Fibroblast of mammary gland (primary cell): Measurements from ENCODE around the gene KLHL26.
A peak's percentile ranks its signal among the peaks of the same experiment; 100 is the strongest.

Experiments used
- DNase-seq: peaks from one replicate; pipeline ENCODE4 v3.0.0-alpha.2; 2010; ENCODE audit warnings: low read depth
- H3K4me3 ChIP-seq: 2 replicates; pipeline ENCODE4 v1.5.1; 2011; ENCODE audit warnings: low read depth, mild to moderate bottlenecking, low read length, moderate library complexity; ENCODE audit not compliant: control insufficient read depth
- TF ChIP-seq, protein P1 (sequence below): conservative IDR thresholded peaks from 2 replicates; pipeline ENCODE4 v1.5.1; 2011; ENCODE audit warnings: low read depth, low read length, inconsistent platforms; ENCODE audit not compliant: control insufficient read depth, insufficient read depth

Gene KLHL26

DNA sequence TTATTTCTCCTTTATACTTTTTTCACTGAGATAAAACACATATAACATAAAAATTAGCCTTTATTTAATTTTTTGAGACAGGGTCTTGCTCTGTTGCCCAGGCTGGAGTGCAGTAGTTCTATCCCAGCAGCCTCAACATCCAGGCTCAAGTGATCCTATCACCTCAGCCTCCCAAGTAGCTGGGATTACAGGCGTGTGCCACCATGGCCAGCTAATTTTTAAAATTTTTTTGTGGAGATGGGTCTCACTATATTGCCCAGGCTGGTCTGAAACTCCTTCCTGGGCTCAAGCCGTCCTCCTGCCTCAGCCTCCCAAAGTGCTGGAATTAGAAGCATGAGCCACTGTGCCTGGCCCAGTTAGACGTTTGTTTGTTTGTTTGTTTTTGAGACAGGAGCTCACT, 75.1 kb downstream of the KLHL26 start:
- TF ChIP-seq, protein P1, sequence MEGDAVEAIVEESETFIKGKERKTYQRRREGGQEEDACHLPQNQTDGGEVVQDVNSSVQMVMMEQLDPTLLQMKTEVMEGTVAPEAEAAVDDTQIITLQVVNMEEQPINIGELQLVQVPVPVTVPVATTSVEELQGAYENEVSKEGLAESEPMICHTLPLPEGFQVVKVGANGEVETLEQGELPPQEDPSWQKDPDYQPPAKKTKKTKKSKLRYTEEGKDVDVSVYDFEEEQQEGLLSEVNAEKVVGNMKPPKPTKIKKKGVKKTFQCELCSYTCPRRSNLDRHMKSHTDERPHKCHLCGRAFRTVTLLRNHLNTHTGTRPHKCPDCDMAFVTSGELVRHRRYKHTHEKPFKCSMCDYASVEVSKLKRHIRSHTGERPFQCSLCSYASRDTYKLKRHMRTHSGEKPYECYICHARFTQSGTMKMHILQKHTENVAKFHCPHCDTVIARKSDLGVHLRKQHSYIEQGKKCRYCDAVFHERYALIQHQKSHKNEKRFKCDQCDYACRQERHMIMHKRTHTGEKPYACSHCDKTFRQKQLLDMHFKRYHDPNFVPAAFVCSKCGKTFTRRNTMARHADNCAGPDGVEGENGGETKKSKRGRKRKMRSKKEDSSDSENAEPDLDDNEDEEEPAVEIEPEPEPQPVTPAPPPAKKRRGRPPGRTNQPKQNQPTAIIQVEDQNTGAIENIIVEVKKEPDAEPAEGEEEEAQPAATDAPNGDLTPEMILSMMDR: no peak
- no peak for DNase-seq
- no peak overlapping the region for H3K4me3 ChIP-seq

DNA sequence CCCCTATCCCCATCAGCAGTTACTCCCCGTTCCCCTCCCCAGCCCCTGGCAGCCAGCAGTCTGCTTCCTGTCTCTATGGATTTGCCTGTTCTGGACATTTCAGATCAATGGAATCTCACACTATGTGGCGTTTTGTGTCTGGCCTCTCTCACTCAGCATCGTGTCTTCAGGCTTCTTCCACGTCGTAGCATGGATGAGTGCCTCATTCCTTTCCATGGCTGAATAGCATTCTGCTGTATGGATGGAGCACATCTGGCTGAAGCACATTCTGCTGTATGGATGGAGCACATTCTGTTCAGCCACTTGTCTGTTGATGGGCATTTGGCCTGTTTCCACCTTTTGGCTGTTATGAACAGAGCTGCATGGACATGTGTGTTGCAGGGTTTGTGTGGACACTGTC, 76.2 kb downstream of the KLHL26 start:
- TF ChIP-seq, protein P1: no peak
- peak; percentile 25 for DNase-seq

DNA sequence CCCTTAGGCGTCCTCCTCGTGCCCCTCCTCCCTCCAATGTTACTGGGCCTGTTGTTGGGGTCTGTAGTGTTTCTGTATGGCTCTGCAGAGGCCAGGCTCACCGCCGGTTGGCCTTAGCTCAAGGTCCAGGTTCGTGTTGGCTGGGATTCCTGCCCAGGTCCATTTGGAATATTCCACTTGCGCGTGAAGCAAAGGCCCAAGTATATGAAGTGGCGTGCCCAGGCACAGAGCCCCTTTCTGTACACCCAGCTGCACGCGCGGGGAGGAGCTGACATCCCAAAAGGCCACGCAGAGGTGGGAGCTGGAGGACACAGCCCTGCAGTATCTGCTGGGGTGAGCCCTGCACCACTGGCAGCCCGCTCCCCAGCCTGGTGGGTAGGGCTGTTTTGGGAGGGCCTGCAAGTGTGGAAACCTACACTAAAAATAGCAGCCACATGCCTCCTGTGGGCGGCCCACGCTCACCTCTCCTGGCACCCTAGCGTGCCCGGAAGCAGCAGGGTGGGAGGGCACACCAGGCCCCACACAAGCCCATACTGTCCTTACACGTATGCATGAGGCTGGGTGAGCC, 76.8 kb downstream of the KLHL26 start:
- H3K4me3 ChIP-seq: no peak overlapping the region
- TF ChIP-seq, protein P1: no peak
- no peak for DNase-seq

More for the DNA sequence above, 76.2 kb downstream of the KLHL26 start:
- no peak overlapping the region for H3K4me3 ChIP-seq

DNA sequence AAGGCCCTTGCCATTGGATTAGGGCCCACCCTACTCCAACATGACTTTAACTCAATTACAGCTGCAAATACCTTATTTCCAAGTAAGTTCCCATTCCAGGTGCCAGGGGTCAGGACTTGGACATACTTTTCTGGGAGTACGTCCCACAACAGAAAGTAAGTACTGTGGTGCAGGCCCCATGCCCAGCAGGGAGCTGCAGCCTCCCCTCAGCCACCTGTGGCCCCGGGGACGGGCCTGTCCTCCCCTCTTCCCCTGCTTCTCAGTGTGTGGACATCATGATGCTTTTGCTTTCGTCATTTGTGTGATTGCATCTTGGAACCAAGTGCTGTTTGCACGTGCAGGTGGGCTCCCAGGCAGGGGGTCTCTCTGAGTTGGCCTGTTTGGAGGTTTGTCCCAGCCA, 78.6 kb downstream of the KLHL26 start:
- no peak for DNase-seq
- TF ChIP-seq, protein P1: no peak
- no peak overlapping the region for H3K4me3 ChIP-seq

DNA sequence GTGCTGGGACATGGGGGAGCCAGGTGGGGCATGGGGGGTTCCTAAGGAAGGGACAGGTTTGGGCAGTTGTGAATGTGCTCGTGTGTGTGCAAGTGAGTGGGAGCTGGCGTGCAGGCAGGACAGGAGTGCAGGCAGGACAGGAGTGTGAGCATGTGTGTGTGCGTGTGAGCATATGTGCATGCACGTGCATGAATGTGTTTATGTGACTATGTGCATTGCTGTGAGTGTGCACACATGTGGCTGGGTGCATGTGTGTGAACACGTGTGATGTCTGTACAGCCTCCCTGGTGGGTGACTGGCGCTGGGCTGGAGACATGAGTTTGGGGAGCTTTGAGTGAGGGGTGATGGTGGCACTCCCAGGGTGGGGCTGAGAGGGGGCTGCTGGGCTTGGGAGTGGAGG, 80.0 kb downstream of the KLHL26 start:
- no peak for DNase-seq
- TF ChIP-seq, protein P1: no peak
- no peak overlapping the region for H3K4me3 ChIP-seq

DNA sequence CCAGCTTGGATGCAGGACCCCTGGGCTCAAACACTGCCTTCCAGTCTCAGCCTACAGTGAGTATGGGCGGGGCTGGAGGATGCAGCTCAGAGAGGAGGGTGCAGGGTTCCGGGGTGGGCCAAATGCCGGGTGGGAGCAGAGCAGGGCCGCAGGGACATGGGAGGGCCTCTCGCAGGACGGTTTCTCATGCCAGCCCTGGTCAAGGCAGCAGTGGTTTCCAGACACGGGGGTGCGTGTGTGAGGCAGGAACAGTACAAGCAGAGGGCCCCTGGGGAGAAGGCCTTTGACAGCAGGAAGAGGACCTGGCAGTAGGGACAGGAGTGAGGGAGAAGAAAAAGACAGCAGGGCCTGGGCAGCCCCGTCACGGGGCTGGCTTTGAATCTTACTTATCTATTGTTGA, 80.8 kb downstream of the KLHL26 start:
- DNase-seq: no peak
- H3K4me3 ChIP-seq: no peak overlapping the region
- TF ChIP-seq, protein P1: no peak
